Measurements from ENCODE around the gene MRLN.

MRLN gene

DNA sequence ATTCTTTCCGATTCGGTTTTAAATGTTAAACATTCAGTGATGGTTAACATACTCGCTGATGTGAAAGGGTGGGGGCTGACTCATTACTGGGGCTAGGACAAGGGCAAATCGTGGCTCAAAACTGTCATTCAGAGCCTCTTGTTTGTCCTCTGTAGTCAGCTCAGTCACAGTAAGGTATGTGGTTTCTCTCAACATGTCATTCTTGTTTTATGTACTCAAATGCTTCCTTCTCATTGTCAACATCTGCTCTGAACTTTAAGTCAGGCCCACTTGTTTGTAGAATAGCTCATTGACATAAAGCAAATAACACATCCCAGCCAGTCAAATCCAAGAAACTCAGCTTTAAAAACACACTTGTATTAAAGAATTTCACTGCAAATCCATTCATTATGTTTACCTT lies 50.9 kb downstream of the MRLN start:
- DNase-seq, result no peak

DNA sequence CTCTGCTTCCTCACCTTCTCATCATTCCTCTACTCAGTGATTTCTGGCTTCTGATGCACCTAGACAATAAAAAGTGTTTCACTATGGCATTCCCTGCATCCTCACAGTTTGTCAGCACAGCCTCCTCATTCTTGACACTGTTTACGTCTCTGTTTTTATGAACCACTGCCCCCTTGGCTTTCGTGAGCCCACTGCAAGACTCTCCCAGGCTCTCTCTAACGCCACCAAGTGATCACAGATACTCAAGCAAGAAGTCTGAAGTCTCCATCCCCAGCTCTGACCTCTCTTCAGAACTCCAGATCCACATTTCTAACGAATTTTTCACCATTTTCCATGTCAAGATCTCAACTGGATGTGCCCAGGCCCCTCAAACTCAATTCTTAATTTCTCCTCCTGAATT lies 52.5 kb downstream of the MRLN start:
- no peak for DNase-seq

DNA sequence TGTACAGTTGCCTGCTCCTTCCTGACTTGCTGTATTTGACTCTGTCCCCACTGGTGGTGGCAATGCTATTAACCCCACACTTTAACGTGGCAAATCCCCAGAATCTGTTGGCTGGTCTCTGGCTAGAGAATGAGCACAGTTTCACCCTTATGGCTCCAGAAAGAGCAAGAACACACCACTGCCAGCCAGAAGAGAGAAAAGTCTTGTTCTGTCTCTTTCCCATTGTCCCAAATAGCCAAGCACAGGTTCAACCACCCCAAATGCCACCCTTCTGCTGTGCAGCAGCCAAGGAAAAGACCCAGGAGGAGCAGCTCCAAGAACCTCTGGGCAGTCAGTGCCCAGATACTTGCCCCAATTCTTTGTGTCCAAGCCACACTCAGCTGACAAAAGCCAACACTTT lies 54.9 kb downstream of the MRLN start:
- no peak for DNase-seq

DNA sequence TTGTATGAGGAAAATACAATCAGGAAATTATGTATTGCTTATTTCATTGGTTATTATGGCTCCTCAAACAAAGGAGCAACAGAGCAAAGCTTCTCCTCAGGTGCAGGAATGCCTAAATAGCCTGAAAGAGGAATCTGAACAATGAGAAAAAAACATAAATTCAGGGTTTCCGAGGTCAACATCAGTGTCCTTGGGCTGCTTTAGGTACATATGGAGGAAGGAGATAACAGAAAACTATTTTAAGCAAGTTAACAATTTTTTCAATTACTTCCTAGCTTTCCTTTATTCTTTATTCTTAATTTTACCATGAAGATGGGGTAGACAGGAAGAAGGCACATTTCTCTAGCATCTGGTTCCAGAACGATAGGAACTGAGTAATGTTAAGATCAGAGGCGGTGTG lies 57.6 kb downstream of the MRLN start:
- no peak for DNase-seq

DNA sequence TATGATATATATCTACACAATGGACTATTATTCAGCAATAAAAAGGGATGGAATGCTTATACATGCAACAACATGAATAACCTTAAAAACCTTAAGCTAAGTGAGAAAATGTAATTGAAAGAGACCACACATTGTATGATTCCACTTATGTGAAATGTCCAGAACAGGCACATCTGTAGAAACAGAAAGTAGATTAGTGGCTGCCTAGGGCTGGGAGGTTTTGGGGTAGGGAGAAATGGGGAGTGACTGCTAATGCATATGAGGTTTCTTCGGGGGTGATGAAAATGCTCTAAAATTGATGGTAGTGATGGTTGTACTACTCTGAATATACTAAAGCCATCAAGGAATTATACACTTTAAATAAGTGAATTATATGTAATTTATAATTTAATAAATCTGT lies 58.3 kb downstream of the MRLN start:
- no peak for DNase-seq

DNA sequence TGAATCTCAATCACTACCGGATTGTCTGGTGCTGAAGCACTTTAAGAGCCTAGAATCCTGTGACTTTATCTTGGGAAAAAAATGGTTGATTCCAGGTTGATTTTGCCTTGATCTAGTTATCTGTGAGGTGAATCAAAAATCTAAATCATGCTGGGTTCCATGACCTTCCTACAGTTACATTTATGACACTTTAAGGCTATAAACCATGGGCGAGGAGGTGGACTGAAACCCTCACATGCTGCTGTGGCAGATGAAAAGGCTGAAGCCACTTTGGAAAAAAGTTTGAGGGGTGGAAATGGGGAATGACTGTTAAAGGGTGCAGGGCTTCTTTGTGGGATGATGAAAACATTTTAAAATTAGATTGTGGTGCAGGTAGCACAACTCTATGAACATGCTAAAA lies 61.1 kb downstream of the MRLN start:
- no peak for DNase-seq

DNA sequence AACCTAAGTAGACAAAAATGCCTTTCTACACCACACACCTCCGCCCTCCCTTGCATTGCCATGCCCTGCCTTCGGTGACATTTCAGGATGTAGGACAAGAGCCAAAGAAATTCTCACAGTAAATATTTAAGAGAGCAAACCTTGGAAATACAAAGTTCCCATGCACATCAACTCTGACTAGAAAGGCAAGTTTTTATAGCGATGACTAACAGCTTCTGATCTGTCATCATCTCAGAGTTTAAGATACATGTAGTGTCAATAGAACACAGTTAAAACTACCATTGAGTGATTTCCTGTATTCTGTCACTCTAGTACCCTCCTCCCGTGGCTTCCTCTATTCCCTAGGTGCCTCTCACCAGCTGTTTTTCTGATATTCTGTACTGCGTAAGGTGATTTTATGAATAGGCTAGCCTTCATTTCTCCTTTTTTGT lies 64.3 kb downstream of the MRLN start:
- DNase-seq, result no peak

DNA sequence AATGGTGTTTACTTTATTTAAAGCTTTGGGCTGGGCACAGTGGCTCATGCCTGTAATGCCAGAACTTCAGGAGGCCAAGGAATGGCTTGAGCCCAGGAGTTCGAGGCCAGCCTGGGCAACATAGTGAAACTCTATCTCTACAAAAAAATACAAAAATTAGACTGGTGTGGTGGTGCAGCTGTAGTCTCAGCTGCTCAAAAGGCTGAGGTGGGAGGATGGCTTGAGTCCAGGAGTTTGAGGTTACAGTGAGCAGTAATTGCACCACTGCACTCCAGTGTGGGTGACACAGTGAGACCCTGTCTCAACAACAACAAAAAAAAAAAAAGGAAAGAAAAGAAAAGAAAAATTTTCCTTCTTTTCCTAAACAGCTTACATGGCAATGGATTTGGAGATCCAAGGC lies 65.6 kb downstream of the MRLN start:
- DNase-seq, result no peak
